A549 (cell line): ENCODE data around the gene PLCL1. TPM values are rescaled to one million over a fixed set of nuclear protein-coding genes. Genes with fewer than 3 reads are reported as not detected.

Experiments
- ATAC-seq, 2 experiments: fragments of 200-7000 bp in 1 of 2; fragments of >200 bp in 1 of 2; cut with Nextera tagmentation in 1 of 2; cut with Tn5 transposase in 1 of 2; 3 replicates each; pipeline versions ENCODE4 v1.8.0 to v1.9.1; 2018 to 2020; ENCODE audit warnings: mild to moderate bottlenecking in 1 of 2, moderate library complexity in 1 of 2
- CTCF ChIA-PET: fragments of 300-600 bp; sonication (Branson Sonifier 250); formaldehyde crosslinking; extraction: SDS; loops from one replicate; lab custom pipeline; 2021; ENCODE audit warnings: antibody characterized with exemption, inconsistent platforms; lab: Yijun Ruan, JAX
- POLR2A ChIA-PET: fragments of 350-600 bp; formaldehyde crosslinking; extraction: SDS; loops from one replicate; lab custom pipeline; 2021; ENCODE audit warnings: antibody characterized with exemption, inconsistent platforms; lab: Yijun Ruan, JAX
- DNase-seq, 2 experiments: peaks; one replicate each; pipeline versions ENCODE4 v3.0.0 to v3.0.0-alpha.2; 2011 to 2016; ENCODE audit warnings: low read depth in 1 of 2, low spot score in 1 of 2
- FAIRE-seq: peaks from 2 replicates; lab custom pipeline; 2011; peaks lifted over from hg19 to GRCh38; lab: Jason Lieb, UNC
- H3K27ac ChIP-seq, 2 experiments: fragments of >200 bp; sonication (Bioruptor Twin); formaldehyde crosslinking; 3 replicates each; pipeline ENCODE4 v1.5.1; 2016 to 2017
- H3K4me1 ChIP-seq: fragments of >200 bp; sonication (Bioruptor Twin); formaldehyde crosslinking; 3 replicates; pipeline ENCODE4 v1.6.1; 2016
- H3K4me2 ChIP-seq: fragments of >200 bp; sonication (Bioruptor Twin); formaldehyde crosslinking; 3 replicates; pipeline ENCODE4 v1.6.1; 2016
- H3K4me3 ChIP-seq: fragments of >200 bp; sonication (Bioruptor Twin); formaldehyde crosslinking; 3 replicates; pipeline ENCODE4 v1.5.1; 2016
- H3K9me3 ChIP-seq: fragments of >200 bp; sonication (Bioruptor Twin); formaldehyde crosslinking; 3 replicates; pipeline ENCODE4 v1.6.1; 2016
- BHLHE40 ChIP-seq: IDR thresholded peaks from 2 replicates; pipeline ENCODE4 v1.6.1; 2012; ENCODE audit warnings: low read depth, low read length, inconsistent platforms
- CBX2 ChIP-seq: fragments of 200-600 bp; sonication (generic); IDR thresholded peaks from 2 replicates; pipeline ENCODE4 v1.6.1; 2016; ENCODE audit warnings: low read depth, mild to moderate bottlenecking, borderline replicate concordance
- CHD2 ChIP-seq: fragments of 150-350 bp; IDR thresholded peaks from 2 replicates; pipeline ENCODE4 v1.6.1; 2014; ENCODE audit warnings: low read length; ENCODE audit not compliant: partially characterized antibody
- EHF ChIP-seq: fragments of 250-450 bp; sonication (Bioruptor Pico); IDR thresholded peaks from 2 replicates; pipeline ENCODE4 v1.5.0; 2020; ENCODE audit warnings: mild to moderate bottlenecking
- EP300 ChIP-seq, 2 experiments: fragments of >200 bp; sonication (Bioruptor Twin); formaldehyde crosslinking; IDR thresholded peaks; 2 replicates in 1 of 2; 3 replicates in 1 of 2; pipeline ENCODE4 v1.6.1; 2016 to 2017
- ESRRA ChIP-seq: fragments of 150-350 bp; IDR thresholded peaks from 2 replicates; pipeline ENCODE4 v1.6.1; 2014; ENCODE audit warnings: mild to moderate bottlenecking, low read length, borderline replicate concordance
- FOSB ChIP-seq: fragments of 250-450 bp; sonication (Bioruptor Pico); IDR thresholded peaks from 2 replicates; pipeline ENCODE4 v1.5.0; 2020; ENCODE audit warnings: mild to moderate bottlenecking, moderate library complexity
- FOSL2 ChIP-seq, 2 experiments: fragments of 450-650 bp in 1 of 2; fragments of >200 bp in 1 of 2; sonication (Bioruptor Twin) in 1 of 2; formaldehyde crosslinking; IDR thresholded peaks; 2 replicates each; pipeline versions ENCODE4 v1.5.0 to v1.6.1; 2016 to 2020; ENCODE audit warnings: mild to moderate bottlenecking in 1 of 2, moderate library complexity in 1 of 2
- HEYL ChIP-seq: fragments of 250-450 bp; sonication (Bioruptor Pico); IDR thresholded peaks from 2 replicates; pipeline ENCODE4 v1.8.0; 2021; ENCODE audit warnings: mild to moderate bottlenecking, moderate library complexity
- HOXA7 ChIP-seq: fragments of 250-450 bp; sonication (Bioruptor Pico); IDR thresholded peaks from 2 replicates; pipeline ENCODE4 v1.5.0; 2020; ENCODE audit warnings: mild to moderate bottlenecking, moderate library complexity
- HOXB13 ChIP-seq: fragments of 250-450 bp; sonication (Bioruptor Pico); IDR thresholded peaks from 2 replicates; pipeline ENCODE4 v1.5.0; 2020; ENCODE audit warnings: low read depth, mild to moderate bottlenecking, moderate library complexity
- HOXB5 ChIP-seq: fragments of 250-450 bp; sonication (Bioruptor Pico); IDR thresholded peaks from 2 replicates; pipeline ENCODE4 v1.5.0; 2020; ENCODE audit warnings: mild to moderate bottlenecking, moderate library complexity
- KDM1A ChIP-seq: fragments of 200-600 bp; sonication (generic); IDR thresholded peaks from 2 replicates; pipeline ENCODE4 v1.6.1; 2016; ENCODE audit warnings: low read depth, mild to moderate bottlenecking
- MAZ ChIP-seq: fragments of 150-350 bp; IDR thresholded peaks from 2 replicates; pipeline ENCODE4 v1.6.1; 2014; ENCODE audit warnings: antibody characterized with exemption, low read depth, low read length, borderline replicate concordance
- MYC ChIP-seq: IDR thresholded peaks from 2 replicates; pipeline ENCODE4 v1.6.1; 2012; ENCODE audit warnings: mild to moderate bottlenecking, inconsistent platforms, low read length, improper control_type of control experiment, borderline replicate concordance
- NR3C1 ChIP-seq: fragments of >200 bp; sonication (Bioruptor Twin); formaldehyde crosslinking; IDR thresholded peaks from 3 replicates; pipeline ENCODE4 v1.6.1; 2017
- POLR2A ChIP-seq: IDR thresholded peaks from 2 replicates; pipeline ENCODE4 v1.6.1; 2012; ENCODE audit warnings: mild to moderate bottlenecking, low read length
- RCOR1 ChIP-seq: fragments of 150-350 bp; IDR thresholded peaks from 2 replicates; pipeline ENCODE4 v1.6.1; 2014; ENCODE audit warnings: antibody characterized with exemption, low read length, low read depth
- RNF2 ChIP-seq: fragments of 200-600 bp; sonication (generic); IDR thresholded peaks from 2 replicates; pipeline ENCODE4 v1.6.1; 2016; ENCODE audit warnings: low read depth, mild to moderate bottlenecking, antibody characterized with exemption, moderate library complexity, borderline replicate concordance
- SMC3 ChIP-seq: fragments of >200 bp; sonication (Bioruptor Twin); formaldehyde crosslinking; IDR thresholded peaks from 3 replicates; pipeline ENCODE4 v1.6.1; 2018; ENCODE audit warnings: inconsistent platforms
- ZC3H11A ChIP-seq: fragments of 450-650 bp; IDR thresholded peaks from 2 replicates; pipeline ENCODE4 v1.6.1; 2014; ENCODE audit warnings: antibody characterized with exemption, mild to moderate bottlenecking
- ZNF302 ChIP-seq: fragments of 250-450 bp; sonication (Bioruptor Pico); IDR thresholded peaks from 2 replicates; pipeline ENCODE4 v1.9.0; 2021; ENCODE audit warnings: inconsistent platforms, mild to moderate bottlenecking, moderate library complexity
- ZSCAN20 ChIP-seq: fragments of 250-450 bp; sonication (Bioruptor Pico); IDR thresholded peaks from 2 replicates; pipeline ENCODE4 v1.8.0; 2022; ENCODE audit warnings: mild to moderate bottlenecking, moderate library complexity
- WGBS: methylation state at CpG from one replicate; pipeline ENCODE4 v1.1.6; 2017; ENCODE audit errors: missing lambda C conversion rate; 5-methylcytosine and 5-hydroxymethylcytosine counted together
- polyA plus RNA-seq, 4 experiments: library from polyadenylated mRNA; depleted of rRNA in 3 of 4; stranded (reverse); fragments of >200 nt; fragmentation: RNase III in 1 of 4; extraction: RNeasy Plus Mini Kit Qiagen cat#74134 plus additional on column Dnase treatment in 1 of 4; gene quantifications; 2 replicates in 3 of 4; 3 replicates in 1 of 4; pipeline ENCODE4 v1.2.3, GENCODE V29; 2011 to 2017
- TF ChIP-seq, protein P1 (sequence below): IDR thresholded peaks from 2 replicates; pipeline ENCODE4 v1.6.1; 2012
- TF ChIP-seq, protein P2 (sequence below): fragments of 250-450 bp; sonication (Bioruptor Pico); IDR thresholded peaks from 2 replicates; pipeline ENCODE4 v1.5.0; 2020; ENCODE audit warnings: low read depth, mild to moderate bottlenecking, moderate library complexity
- TF ChIP-seq, protein P3 (sequence below): fragments of 250-450 bp; sonication (Bioruptor Pico); IDR thresholded peaks from 2 replicates; pipeline ENCODE4 v1.5.0; 2021; ENCODE audit warnings: mild to moderate bottlenecking, moderate library complexity, borderline replicate concordance

PLCL1 gene
- polyA plus RNA-seq, 2 of the 4 experiments (the other 2 are of a cell fraction) = 0.03 TPM

DNA sequence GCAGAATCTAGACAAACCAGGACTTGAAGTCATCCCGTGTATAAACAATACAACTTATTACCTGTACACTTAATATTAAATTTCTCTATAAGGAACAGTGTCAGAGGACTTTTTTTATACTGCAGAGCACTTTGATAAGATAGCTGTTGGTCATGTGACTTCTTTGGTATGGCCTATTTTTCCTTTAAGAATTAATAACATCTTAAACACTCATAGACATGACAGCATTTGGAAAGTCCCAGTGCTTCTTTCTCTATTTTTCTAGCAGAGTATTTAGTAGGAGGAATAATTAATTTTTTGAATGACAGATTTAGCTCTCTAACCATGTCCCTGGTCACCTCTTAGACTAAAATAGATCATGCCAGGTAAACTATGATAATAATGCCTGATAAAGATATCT lies 59.4 kb downstream of the PLCL1 start:
- ATAC-seq (no peak), FAIRE-seq (no peak), DNase-seq (no peak)
- H3K4me2 ChIP-seq = no peak overlapping the region
- WGBS = 0% methylated on average over 1 of the region's 1 CpG
- no peaks in the 10 kb centered on the region for H3K9me3 ChIP-seq
- ChIA-PET CTCF (interaction anchor here (1.1 kb wide), 1 partner anchor 11 kb away, joined by 3 read pairs; no protein-coding TSS in a partner anchor), POLR2A (no interaction called here)
- no peaks in the 10 kb centered on the region for H3K4me1 ChIP-seq
- H3K4me3 ChIP-seq = no peak overlapping the region
- TF ChIP-seq HOXA7 (CRISPR knock-in tag) (no peak), ZNF302 (no peak), FOSB (no peak), CBX2 (no peak), HOXB13 (CRISPR knock-in tag) (no peak), HOXB5 (CRISPR knock-in tag) (no peak), NR3C1 (no peak), CHD2 (no peak), ZC3H11A (no peak), RNF2 (no peak), MAZ (no peak), ZSCAN20 (CRISPR knock-in tag) (no peak), KDM1A (no peak), EP300 (IDR thresholded peaks at IDR 0.05) (no peak), BHLHE40 (no peak)
- TF ChIP-seq, protein P1, sequence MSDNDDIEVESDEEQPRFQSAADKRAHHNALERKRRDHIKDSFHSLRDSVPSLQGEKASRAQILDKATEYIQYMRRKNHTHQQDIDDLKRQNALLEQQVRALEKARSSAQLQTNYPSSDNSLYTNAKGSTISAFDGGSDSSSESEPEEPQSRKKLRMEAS = no peak
- no peak overlapping the region for H3K27ac ChIP-seq

DNA sequence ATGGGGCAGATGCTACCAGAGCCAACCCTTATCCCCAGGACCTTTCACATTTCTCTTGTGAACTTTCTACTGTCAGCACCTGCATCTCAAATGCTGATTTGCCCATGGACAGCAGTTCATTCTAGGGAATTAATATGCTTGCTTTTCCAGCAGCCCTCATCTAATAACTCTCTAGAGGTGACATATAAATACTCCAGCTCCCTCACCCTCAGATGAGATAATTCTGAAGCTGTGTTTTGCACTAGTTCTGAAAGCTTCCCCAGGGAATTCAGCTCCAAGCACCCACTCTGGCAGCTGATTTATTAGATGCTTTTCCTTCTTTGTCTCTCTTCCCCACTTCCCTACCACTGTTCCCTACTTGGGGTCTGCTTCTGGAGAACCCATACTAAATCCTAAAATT lies 62.1 kb downstream of the PLCL1 start:
- Histone ChIP-seq H3K27ac (no peak overlapping the region), H3K4me3 (no peak overlapping the region), H3K4me1 (no peaks in the 10 kb centered on the region), H3K9me3 (no peaks in the 10 kb centered on the region), H3K4me2 (no peak overlapping the region)
- FAIRE-seq (no peak), DNase-seq (no peak), ATAC-seq (no peak)
- ChIA-PET POLR2A (no interaction called here), CTCF (no interaction called here)
- TF ChIP-seq MYC = no peak
- no peak for TF ChIP-seq EHF (CRISPR knock-in tag)
- no peak for TF ChIP-seq POLR2A
- TF ChIP-seq HEYL (CRISPR knock-in tag) = no peak
- TF ChIP-seq, protein P2, sequence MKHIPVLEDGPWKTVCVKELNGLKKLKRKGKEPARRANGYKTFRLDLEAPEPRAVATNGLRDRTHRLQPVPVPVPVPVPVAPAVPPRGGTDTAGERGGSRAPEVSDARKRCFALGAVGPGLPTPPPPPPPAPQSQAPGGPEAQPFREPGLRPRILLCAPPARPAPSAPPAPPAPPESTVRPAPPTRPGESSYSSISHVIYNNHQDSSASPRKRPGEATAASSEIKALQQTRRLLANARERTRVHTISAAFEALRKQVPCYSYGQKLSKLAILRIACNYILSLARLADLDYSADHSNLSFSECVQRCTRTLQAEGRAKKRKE (CRISPR knock-in tag) = no peak
- no peak for TF ChIP-seq SMC3
- no peak for TF ChIP-seq FOSL2 (IDR thresholded peaks at IDR 0.05)
- TF ChIP-seq FOSL2 (CRISPR knock-in tag; IDR thresholded peaks at IDR 0.05) = no peak
- TF ChIP-seq, protein P3, sequence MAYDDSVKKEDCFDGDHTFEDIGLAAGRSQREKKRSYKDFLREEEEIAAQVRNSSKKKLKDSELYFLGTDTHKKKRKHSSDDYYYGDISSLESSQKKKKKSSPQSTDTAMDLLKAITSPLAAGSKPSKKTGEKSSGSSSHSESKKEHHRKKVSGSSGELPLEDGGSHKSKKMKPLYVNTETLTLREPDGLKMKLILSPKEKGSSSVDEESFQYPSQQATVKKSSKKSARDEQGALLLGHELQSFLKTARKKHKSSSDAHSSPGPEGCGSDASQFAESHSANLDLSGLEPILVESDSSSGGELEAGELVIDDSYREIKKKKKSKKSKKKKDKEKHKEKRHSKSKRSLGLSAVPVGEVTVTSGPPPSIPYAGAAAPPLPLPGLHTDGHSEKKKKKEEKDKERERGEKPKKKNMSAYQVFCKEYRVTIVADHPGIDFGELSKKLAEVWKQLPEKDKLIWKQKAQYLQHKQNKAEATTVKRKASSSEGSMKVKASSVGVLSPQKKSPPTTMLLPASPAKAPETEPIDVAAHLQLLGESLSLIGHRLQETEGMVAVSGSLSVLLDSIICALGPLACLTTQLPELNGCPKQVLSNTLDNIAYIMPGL (CRISPR knock-in tag) = no peak
- no peak for TF ChIP-seq RCOR1
- no peak for TF ChIP-seq ESRRA
- TF ChIP-seq ZC3H11A = no peak
